Measurements from ENCODE around the gene MED12L.

GRCh38 chr3:151058740-151059139 lies 26.7 kb upstream of the MED12L start:
- TF ChIP-seq CTCF (IDR thresholded peaks at IDR 0.05; ENCODE audit: poor library complexity, severe bottlenecking) (no peak), EZH2 (IDR thresholded peaks at IDR 0.05; ENCODE audit: borderline replicate concordance, insufficient read depth, low read length, poor library complexity, severe bottlenecking) (no peak), EP300 (conservative IDR thresholded peaks at IDR 0.05; ENCODE audit: poor library complexity, severe bottlenecking) (no peak), TAF1 (IDR thresholded peaks at IDR 0.05; ENCODE audit: low read depth) (no peak)
